Measurements from ENCODE around the gene WASHC3.

GRCh38 chr12:101968770-101969169 is 93.0 kb downstream of the WASHC3 start:
- TF ChIP-seq POLR2A (IDR thresholded peaks at IDR 0.05) = no peak
- TF ChIP-seq POLR2AphosphoS5 (IDR thresholded peaks at IDR 0.05) = no peak
- TF ChIP-seq CTCF (IDR thresholded peaks at IDR 0.05) = no peak

Measured in stomach (tissue), 4 donors.